A673 (cell line): ENCODE data around the gene KCNIP1. TPM values are rescaled to one million over a fixed set of nuclear protein-coding genes. Genes with fewer than 3 reads are reported as not detected.
A peak's percentile ranks its signal among the peaks of the same experiment; 100 is the strongest.

Source experiments
- BruUV-seq: library from RNA; stranded (reverse); fragments of 400-500 nt; replicated peaks from 2 replicates; lab custom pipeline; 2021; lab: Mats Ljungman, UMichigan
- CTCF ChIA-PET: fragments of 300-600 bp; sonication (Branson Sonifier 250); formaldehyde crosslinking; loops from one replicate; lab custom pipeline; 2022; ENCODE audit warnings: antibody characterized with exemption; lab: Charles Lee
- POLR2A ChIA-PET: fragments of 300-600 bp; sonication (Branson Sonifier 250); formaldehyde crosslinking; loops from one replicate; lab custom pipeline; 2022; ENCODE audit warnings: antibody characterized with exemption; ENCODE audit not compliant: low non-redundant PET; lab: Charles Lee
- DNase-seq: peaks from one replicate; pipeline ENCODE4 v3.0.0-alpha.2; 2015; ENCODE audit warnings: low spot score
- H3K27ac ChIP-seq: fragments of 200-600 bp; sonication (generic); 2 replicates; pipeline ENCODE4 v1.5.1; 2016; ENCODE audit warnings: mixed run types, low read depth, mild to moderate bottlenecking, mixed read lengths, antibody characterized with exemption, low read length; ENCODE audit not compliant: poor library complexity, severe bottlenecking
- H3K27me3 ChIP-seq: fragments of 200-600 bp; sonication (generic); replicated peaks from 2 replicates; pipeline ENCODE4 v1.6.1; 2017; ENCODE audit warnings: mixed run types, low read depth, mild to moderate bottlenecking, mixed read lengths, antibody characterized with exemption, low read length; ENCODE audit not compliant: insufficient read depth, poor library complexity
- H3K36me3 ChIP-seq: fragments of 200-600 bp; sonication (generic); 2 replicates; pipeline ENCODE4 v1.6.1; 2016; ENCODE audit warnings: mixed run types, mild to moderate bottlenecking, mixed read lengths, antibody characterized with exemption, low read length; ENCODE audit not compliant: insufficient read depth, poor library complexity, severe bottlenecking
- H3K4me1 ChIP-seq: fragments of 200-600 bp; sonication (generic); 2 replicates; pipeline ENCODE4 v1.6.1; 2017; ENCODE audit warnings: mixed run types, mild to moderate bottlenecking, mixed read lengths, antibody characterized with exemption, low read length; ENCODE audit not compliant: insufficient read depth, poor library complexity, severe bottlenecking
- H3K4me3 ChIP-seq: fragments of 200-600 bp; sonication (generic); 2 replicates; pipeline ENCODE4 v1.5.1; 2016; ENCODE audit warnings: low read depth, mixed run types, mild to moderate bottlenecking, mixed read lengths, low read length; ENCODE audit not compliant: poor library complexity, severe bottlenecking
- H3K9me3 ChIP-seq: fragments of 200-600 bp; sonication (generic); 2 replicates; pipeline ENCODE4 v1.6.1; 2016; ENCODE audit warnings: mixed run types, low read depth, mild to moderate bottlenecking, mixed read lengths, antibody characterized with exemption, low read length; ENCODE audit not compliant: poor library complexity, severe bottlenecking
- CTCF ChIP-seq: fragments of 300-800, 200-600 bp; sonication (generic); conservative IDR thresholded peaks from 2 replicates; pipeline ENCODE4 v1.5.1; 2017; ENCODE audit warnings: low read depth, mild to moderate bottlenecking, antibody characterized with exemption, low read length, moderate library complexity, mixed read lengths
- EZH2 ChIP-seq: fragments of 200-600 bp; sonication (generic); IDR thresholded peaks from 2 replicates; pipeline ENCODE4 v1.6.1; 2017; ENCODE audit warnings: borderline replicate concordance, low read depth, mild to moderate bottlenecking, mixed read lengths, antibody characterized with exemption, low read length; ENCODE audit not compliant: poor library complexity, severe bottlenecking
- intact Hi-C: fragments of 100-400 bp; cut with micrococcal nuclease; formaldehyde crosslinking; loops from one replicate; pipeline ENCODE4 v1.10.0; 2022; ENCODE audit not compliant: unreplicated experiment
- total RNA-seq: library from RNA; stranded (reverse); gene quantifications from 2 replicates; pipeline ENCODE4 v1.2.3, GENCODE V29; 2021

Gene KCNIP1
- total RNA-seq, 1 experiment from 2014 or later: 3.7 TPM

- CTCF ChIA-PET: no interaction called here
- DNase-seq: no peak
- TF ChIP-seq EZH2: no peak
- no peak for TF ChIP-seq CTCF
- no TSS peak for BruUV-seq
- Histone ChIP-seq H3K27me3 (no peaks in the 10 kb centered on the region), H3K27ac (no peak overlapping the region), H3K36me3 (no peaks in the 10 kb centered on the region), H3K4me3 (no peak overlapping the region), H3K4me1 (no peaks in the 10 kb centered on the region), H3K9me3 (no peaks in the 10 kb centered on the region)
- intact Hi-C loops: no loop called here
- POLR2A ChIA-PET: no interaction called here
Measured at GRCh38 chr5:170490381-170490780, 13.4 kb upstream of the KCNIP1 start.

- no TSS peak for BruUV-seq
- Histone ChIP-seq H3K36me3 (no peaks in the 10 kb centered on the region), H3K9me3 (no peaks in the 10 kb centered on the region), H3K4me1 (no peaks in the 10 kb centered on the region), H3K4me3 (no peak overlapping the region), H3K27ac (no peak overlapping the region), H3K27me3 (no peaks in the 10 kb centered on the region)
- intact Hi-C loops: no loop called here
- ChIA-PET CTCF (no interaction called here), POLR2A (interaction anchor here (0.7 kb wide), 1 partner anchor 170 kb away, joined by 4 read pairs; no protein-coding TSS in a partner anchor)
- DNase-seq: peak; percentile 65
- TF ChIP-seq EZH2: no peak
- no peak for TF ChIP-seq CTCF
Measured at GRCh38 chr5:170491479-170491878, 12.3 kb upstream of the KCNIP1 start.

GRCh38 chr5:170493028-170493820 is 10.6 kb upstream of the KCNIP1 start:
- no peaks in the 10 kb centered on the region for H3K27me3 ChIP-seq
- H3K27ac ChIP-seq: no peak overlapping the region
- ChIA-PET CTCF (no interaction called here), POLR2A (no interaction called here)
- H3K4me1 ChIP-seq: no peaks in the 10 kb centered on the region
- no peak overlapping the region for H3K4me3 ChIP-seq
- DNase-seq: no peak
- no peaks in the 10 kb centered on the region for H3K9me3 ChIP-seq
- TF ChIP-seq CTCF (no peak), EZH2 (no peak)
- no peaks in the 10 kb centered on the region for H3K36me3 ChIP-seq
- BruUV-seq: no TSS peak
- intact Hi-C loops: no loop called here
